GM18526 (cell line): ENCODE data around the gene MSI2.

Source experiments
- POLR2A ChIP-seq: IDR thresholded peaks from 3 replicates; pipeline ENCODE4 v1.6.1; 2011; ENCODE audit not compliant: insufficient read length; ENCODE audit errors: extremely low read depth

Gene MSI2

GRCh38 chr17:57255776-57256681, at the start of gene MSI2:
TSS of gene MSI2 (plus strand) at chr17:57256523. CDS start at chr17:57256743, 220 bp downstream.
- TF ChIP-seq POLR2A: peak; percentile 56

GRCh38 chr17:57206928-57207327, 49.4 kb upstream of the MSI2 start:
- TF ChIP-seq POLR2A: no peak

DNA sequence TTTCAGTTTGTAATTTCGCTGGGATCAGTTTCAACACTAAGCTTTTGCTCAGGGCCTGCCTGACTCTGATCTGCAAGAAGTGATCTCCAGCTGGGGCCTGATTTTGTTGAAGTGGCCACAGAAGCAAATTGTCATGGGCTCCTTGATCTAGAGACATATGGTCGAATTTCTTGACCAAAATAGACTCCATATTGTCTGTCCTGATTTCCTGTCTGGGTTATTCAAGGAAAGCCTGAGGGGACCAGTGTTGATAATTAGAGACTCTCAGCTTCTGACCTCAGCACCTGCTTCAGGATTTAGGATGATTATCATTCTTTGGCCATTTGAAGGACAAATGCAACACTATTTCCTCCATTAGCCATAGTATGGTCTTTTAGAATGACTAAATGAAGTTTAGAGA, 48.9 kb upstream of the MSI2 start:
- TF ChIP-seq POLR2A: no peak

DNA sequence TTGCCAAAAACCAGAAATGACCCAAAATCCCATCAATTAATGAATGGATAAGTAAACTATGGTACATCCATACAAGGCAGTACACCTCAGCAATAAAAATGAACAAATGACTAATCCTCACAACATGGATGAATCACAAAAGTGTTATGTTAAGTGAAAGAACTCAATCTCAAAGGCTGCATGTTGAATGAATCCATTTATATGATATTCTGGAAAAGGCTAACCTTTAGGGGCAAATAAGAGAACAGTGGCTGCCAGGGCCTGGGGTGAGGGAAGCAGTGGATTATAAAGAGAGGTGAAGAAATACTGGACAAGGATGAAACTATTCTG, 46.1 kb upstream of the MSI2 start:
- no peak for TF ChIP-seq POLR2A

DNA sequence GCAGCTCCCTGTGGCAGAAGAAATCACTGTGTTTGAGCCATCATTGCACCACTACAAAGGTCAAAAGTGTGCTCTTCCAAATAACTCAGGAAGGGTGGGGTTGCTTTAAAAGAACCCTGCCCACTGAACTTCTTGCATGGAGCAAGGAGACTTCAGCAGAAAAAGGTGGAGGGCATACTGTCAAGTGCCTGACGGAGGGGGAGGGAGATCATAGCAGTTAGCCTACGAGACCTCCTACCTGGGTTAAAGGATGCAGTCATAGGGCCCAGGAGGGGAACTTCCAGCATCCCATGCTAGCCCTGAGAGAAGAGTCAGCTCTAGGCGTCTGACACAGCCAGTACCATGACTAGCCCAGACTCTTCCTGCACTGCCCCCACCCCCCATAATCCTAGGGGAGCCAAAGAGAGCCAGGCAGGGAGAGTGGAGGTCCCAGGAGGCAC, 45.3 kb upstream of the MSI2 start:
- no peak for TF ChIP-seq POLR2A

DNA sequence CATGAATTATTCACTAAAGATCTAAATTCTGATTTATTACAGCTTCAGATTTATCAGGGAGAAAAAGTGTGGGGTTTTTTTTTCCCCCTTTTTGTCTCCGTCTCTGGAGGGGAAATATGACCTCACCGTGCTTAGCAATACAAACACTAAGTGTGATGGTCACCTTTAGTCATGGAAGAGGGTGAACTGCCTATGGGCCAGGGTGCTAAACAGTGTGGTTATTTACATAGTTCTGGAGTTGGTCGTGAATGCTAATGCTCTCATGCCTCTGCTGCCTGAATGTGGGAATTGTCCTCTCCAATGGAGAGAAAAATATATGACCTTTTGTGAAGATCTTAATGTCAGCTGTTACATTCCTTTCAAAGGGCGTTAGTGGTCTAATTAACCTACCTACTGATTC, 44.8 kb upstream of the MSI2 start:
- TF ChIP-seq POLR2A: no peak

- no peak for TF ChIP-seq POLR2A
Observed at GRCh38 chr17:57213180-57213825, 43.0 kb upstream of the MSI2 start.

DNA sequence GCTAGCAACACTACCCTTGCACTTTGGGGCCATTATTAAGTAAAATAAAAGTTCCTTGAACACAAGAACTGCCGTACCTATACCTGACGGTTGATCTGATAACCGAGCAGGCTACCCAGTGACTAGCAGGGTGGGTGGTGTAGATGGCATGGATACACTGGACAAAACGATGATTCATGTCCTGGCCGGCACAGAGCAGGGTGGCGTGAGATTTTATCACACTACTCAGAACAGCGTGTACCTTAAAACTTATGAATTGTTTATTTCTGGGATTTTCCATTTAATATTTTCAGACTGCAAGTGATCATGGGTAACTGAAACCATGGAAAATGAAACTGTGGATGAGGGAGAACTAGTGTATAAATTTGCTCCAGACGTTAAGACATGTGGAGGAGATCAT, 41.0 kb upstream of the MSI2 start:
- no peak for TF ChIP-seq POLR2A

DNA sequence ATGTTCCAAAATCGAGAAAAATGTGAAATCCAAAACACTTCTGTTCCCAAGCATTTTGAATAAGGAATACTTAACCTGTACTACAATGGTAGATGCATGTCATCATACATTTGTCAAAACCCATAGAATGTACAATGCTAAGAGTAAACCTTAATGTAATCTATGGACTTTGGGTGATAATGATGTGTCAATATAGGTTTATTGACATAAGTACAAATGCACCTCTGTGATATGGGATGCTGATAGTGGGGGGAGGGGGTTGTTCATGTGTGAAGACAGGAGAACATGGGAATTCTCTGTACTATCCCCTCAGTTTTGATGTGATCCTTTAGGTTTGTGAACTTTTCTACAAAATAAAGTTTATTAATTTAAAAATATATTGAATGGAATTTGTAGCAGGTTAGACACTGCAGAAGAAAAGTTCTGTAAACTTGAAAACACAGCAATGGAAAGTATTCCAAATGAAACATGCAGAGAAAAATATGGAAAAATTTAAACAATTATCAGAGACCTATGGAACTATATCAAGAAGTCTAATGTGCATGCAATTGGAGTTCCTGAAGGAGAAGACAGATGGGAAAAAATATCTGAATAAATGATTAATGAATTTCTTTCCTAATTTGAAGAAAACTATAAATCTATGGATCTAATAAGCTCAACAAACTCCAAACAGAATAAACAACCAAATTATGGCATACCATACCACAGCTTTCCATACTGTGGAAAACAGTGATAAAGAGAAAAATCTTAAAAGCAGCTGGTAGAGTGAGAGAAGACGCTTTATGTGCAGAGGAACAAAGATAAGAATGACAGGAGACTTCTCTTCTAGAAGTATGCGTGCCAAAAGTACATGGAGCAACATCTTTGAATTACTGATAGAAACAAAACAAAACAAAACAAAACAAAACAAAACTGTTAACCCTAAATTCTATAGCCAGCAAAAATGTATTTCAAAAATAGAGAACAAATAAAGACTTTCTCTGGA, 34.7 kb upstream of the MSI2 start:
- TF ChIP-seq POLR2A: no peak

DNA sequence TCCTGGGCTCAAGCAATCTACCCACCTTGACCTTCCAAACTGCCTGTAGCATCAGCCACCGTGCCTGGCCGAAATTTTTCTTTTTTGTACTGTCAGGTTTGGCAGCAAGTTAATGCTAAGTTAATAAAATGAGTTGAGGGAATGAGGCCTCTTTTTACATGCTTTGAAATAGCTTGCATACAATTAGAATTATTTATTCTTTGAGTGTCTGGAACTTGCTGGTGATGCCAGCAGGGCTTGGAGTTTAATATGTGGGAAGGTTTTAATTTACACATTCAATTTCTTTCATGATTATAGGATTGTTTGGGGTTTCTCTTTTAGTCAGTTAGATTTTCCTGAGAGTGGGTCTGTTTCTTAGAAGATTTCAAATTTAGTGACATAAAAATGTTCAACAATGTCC, 31.2 kb upstream of the MSI2 start:
- no peak for TF ChIP-seq POLR2A

DNA sequence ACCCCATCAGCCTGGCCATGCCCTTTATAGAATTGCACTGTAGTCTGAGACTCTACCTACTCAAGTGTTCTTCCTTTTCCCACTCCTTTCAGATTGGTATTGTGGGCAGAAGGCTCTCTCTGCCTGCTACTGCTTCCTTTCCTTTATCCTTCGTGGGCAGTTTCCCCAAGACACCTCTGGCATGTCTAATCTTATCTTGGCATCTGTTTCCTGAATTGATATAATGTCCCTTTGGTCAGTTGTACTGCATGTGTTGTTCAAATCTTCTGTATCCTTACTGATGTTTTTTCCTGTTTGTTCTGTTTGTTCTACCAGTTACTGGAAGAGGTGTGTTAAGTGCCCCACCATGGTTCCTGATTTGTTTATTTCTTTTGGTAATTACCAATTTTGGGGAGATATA, 29.5 kb upstream of the MSI2 start:
- TF ChIP-seq POLR2A: no peak

- TF ChIP-seq POLR2A: no peak
Observed at GRCh38 chr17:57228911-57229310, 27.4 kb upstream of the MSI2 start.

GRCh38 chr17:57234061-57234738, 22.1 kb upstream of the MSI2 start:
- no peak for TF ChIP-seq POLR2A

GRCh38 chr17:57234739-57235092, 21.6 kb upstream of the MSI2 start:
- no peak for TF ChIP-seq POLR2A

DNA sequence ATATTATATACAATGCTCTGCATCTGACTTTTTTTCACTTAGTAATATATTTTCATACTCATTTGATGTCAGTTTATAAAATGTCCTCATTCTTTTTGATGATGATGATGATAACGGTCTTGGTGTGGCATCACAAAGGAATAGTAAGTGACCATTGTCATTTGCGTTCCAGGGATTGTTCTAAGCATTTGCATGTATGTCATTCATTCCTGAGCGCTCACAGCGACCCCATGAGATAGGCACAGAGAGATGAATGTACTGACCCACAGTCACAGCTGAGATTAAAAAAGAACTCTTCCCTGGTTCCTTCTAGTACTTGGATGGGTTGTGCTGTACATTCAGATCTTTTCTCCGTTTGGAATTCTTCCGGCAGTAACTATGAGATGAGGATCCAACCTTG, 21.2 kb upstream of the MSI2 start:
- TF ChIP-seq POLR2A: no peak

DNA sequence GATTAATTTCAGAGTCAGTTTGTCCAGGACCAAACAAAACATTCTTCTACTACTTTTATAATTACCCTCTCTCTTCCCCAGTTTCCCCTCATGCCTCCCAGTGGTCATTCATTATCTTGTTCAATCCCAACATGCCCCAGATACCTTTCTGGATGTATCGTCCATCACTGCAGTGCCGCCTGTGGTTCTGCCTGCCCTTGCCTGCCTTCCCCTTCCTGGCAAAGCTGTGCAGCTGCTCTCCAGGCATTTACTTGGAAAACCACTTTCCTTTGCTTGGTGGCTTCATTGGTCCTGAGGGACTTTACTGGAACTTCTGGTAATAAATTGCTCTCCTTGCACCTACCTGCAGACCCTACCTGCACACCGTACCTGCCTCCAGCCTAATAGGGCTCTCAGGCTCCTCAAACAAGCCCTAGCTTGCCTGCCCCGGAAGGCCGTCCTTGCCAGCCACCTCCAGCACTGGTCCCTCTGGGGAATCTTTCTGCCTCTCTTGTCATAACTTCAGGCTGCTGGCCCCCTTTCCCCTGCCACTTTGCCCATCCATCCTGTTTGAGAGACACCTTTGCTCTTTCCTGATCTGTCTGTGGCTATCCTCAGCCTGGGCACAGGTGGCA, 19.5 kb upstream of the MSI2 start:
- no peak for TF ChIP-seq POLR2A
